Measurements from ENCODE around the gene ASXL1.
A peak's percentile ranks its signal among the peaks of the same experiment; 100 is the strongest.
"Not testable (repeated sequence)": the region's sequence is repeated elsewhere in the genome, so short reads cannot be mapped to it uniquely, and the experiment has no call there.

The ASXL1 gene

GRCh38 chr20:32337937-32338661, 20.0 kb upstream of the ASXL1 start:
- DNase-seq (ENCODE audit: low spot score): no peak

GRCh38 chr20:32338665-32339064, 19.5 kb upstream of the ASXL1 start:
- no peak for DNase-seq (ENCODE audit: low spot score)

GRCh38 chr20:32339116-32339515, 19.0 kb upstream of the ASXL1 start:
- no peak for DNase-seq (ENCODE audit: low spot score)

GRCh38 chr20:32341053-32341452, 17.1 kb upstream of the ASXL1 start:
- DNase-seq (ENCODE audit: low spot score): not testable (repeated sequence)

GRCh38 chr20:32343439-32343838, 14.7 kb upstream of the ASXL1 start:
- DNase-seq (ENCODE audit: low spot score): no peak

GRCh38 chr20:32344835-32345506, 13.2 kb upstream of the ASXL1 start:
- DNase-seq (ENCODE audit: low spot score): peak; percentile 52

- DNase-seq (ENCODE audit: low spot score): no peak
Observed at GRCh38 chr20:32348207-32348606, 9.9 kb upstream of the ASXL1 start.

GRCh38 chr20:32350421-32350820, 7.7 kb upstream of the ASXL1 start:
- no peak for DNase-seq (ENCODE audit: low spot score)

GRCh38 chr20:32352121-32352720, 5.9 kb upstream of the ASXL1 start:
- no peak for DNase-seq (ENCODE audit: low spot score)

- DNase-seq (ENCODE audit: low spot score): no peak
Observed at GRCh38 chr20:32353848-32354496, 4.2 kb upstream of the ASXL1 start.

GRCh38 chr20:32354592-32355416, 3.3 kb upstream of the ASXL1 start:
- DNase-seq (ENCODE audit: low spot score): no peak

- no peak for DNase-seq (ENCODE audit: low spot score)
Observed at GRCh38 chr20:32355417-32355841, 2.7 kb upstream of the ASXL1 start.

GRCh38 chr20:32355907-32356621, 2.1 kb upstream of the ASXL1 start:
- not testable (repeated sequence) for DNase-seq (ENCODE audit: low spot score)

- no peak for DNase-seq (ENCODE audit: low spot score)
Observed at GRCh38 chr20:32356622-32357374, 1.3 kb upstream of the ASXL1 start.

GRCh38 chr20:32357375-32357868, 709 bp upstream of the ASXL1 start:
- DNase-seq (ENCODE audit: low spot score): no peak

- DNase-seq (ENCODE audit: low spot score): no peak
Observed at GRCh38 chr20:32358632-32358882, 426 bp downstream of the ASXL1 start.

- peak; percentile 87 for DNase-seq (ENCODE audit: low spot score)
Observed at GRCh38 chr20:32358883-32359632, 927 bp downstream of the ASXL1 start.

GRCh38 chr20:32359633-32360332, 1.7 kb downstream of the ASXL1 start:
- DNase-seq (ENCODE audit: low spot score): no peak

GRCh38 chr20:32360333-32360634, 2.2 kb downstream of the ASXL1 start:
- DNase-seq (ENCODE audit: low spot score): no peak
